Karpas-422 (cell line): ENCODE results near the gene IL23R. TPM values are rescaled to one million over a fixed set of nuclear protein-coding genes. Genes with fewer than 3 reads are reported as not detected.

ENCODE experiments used
- DNase-seq: peaks from one replicate; pipeline ENCODE4 v3.0.0-alpha.2; 2015
- H2AFZ ChIP-seq: fragments of 200-600 bp; sonication (generic); 2 replicates; pipeline ENCODE4 v1.6.1; 2014; ENCODE audit warnings: antibody characterized with exemption, low read length, mixed read lengths
- H3K27ac ChIP-seq: fragments of 200-600 bp; sonication (generic); 2 replicates; pipeline ENCODE4 v1.5.1; 2014; ENCODE audit warnings: mild to moderate bottlenecking, low read length, moderate library complexity
- H3K27me3 ChIP-seq: fragments of 200-600 bp; sonication (generic); 2 replicates; pipeline ENCODE4 v1.6.1; 2014; ENCODE audit warnings: low read length, mixed read lengths
- H3K36me3 ChIP-seq: fragments of 200-600 bp; sonication (generic); 2 replicates; pipeline ENCODE4 v1.6.1; 2014; ENCODE audit warnings: low read length, mixed read lengths; ENCODE audit not compliant: insufficient read depth
- H3K4me1 ChIP-seq: fragments of 200-600 bp; sonication (generic); 2 replicates; pipeline ENCODE4 v1.6.1; 2014; ENCODE audit warnings: mild to moderate bottlenecking, low read length, mixed read lengths
- H3K4me2 ChIP-seq: fragments of 200-600 bp; sonication (generic); 2 replicates; pipeline ENCODE4 v1.6.1; 2014; ENCODE audit warnings: low read length, low read depth, mild to moderate bottlenecking; ENCODE audit not compliant: poor library complexity, severe bottlenecking
- H3K4me3 ChIP-seq: fragments of 200-600 bp; sonication (generic); 2 replicates; pipeline ENCODE4 v1.5.1; 2014; ENCODE audit warnings: mild to moderate bottlenecking, antibody characterized with exemption, low read length, mixed read lengths
- H3K79me2 ChIP-seq: fragments of 200-600 bp; sonication (generic); 2 replicates; pipeline ENCODE4 v1.6.1; 2014; ENCODE audit warnings: mild to moderate bottlenecking, low read length, mixed read lengths
- H3K9ac ChIP-seq: fragments of 200-600 bp; sonication (generic); 2 replicates; pipeline ENCODE4 v1.6.0; 2014; ENCODE audit warnings: low read length
- H3K9me2 ChIP-seq: fragments of 200-600 bp; sonication (generic), shearing (Covaris generic); replicated peaks from 2 replicates; pipeline ENCODE4 v1.6.0; 2014; ENCODE audit warnings: mild to moderate bottlenecking, low read length, moderate library complexity; ENCODE audit not compliant: insufficient read depth
- H3K9me3 ChIP-seq: fragments of 300-700, 200-600 bp; sonication (generic); 2 replicates; pipeline ENCODE4 v1.6.1; 2014; ENCODE audit warnings: low read length, mixed read lengths
- H4K20me1 ChIP-seq: fragments of 200-600 bp; sonication (generic); 2 replicates; pipeline ENCODE4 v1.6.1; 2014; ENCODE audit warnings: mild to moderate bottlenecking, antibody characterized with exemption, low read length, low read depth; ENCODE audit not compliant: insufficient read depth
- total RNA-seq: library from RNA; depleted of rRNA; stranded (reverse); fragments of >200 nt; shearing (Covaris generic); gene quantifications from 2 replicates; pipeline ENCODE4 v1.2.3, GENCODE V29; 2014; ENCODE audit warnings: low replicate concordance

IL23R gene
- total RNA-seq, 1 experiment from 2014 or later: 0.45 TPM

DNA sequence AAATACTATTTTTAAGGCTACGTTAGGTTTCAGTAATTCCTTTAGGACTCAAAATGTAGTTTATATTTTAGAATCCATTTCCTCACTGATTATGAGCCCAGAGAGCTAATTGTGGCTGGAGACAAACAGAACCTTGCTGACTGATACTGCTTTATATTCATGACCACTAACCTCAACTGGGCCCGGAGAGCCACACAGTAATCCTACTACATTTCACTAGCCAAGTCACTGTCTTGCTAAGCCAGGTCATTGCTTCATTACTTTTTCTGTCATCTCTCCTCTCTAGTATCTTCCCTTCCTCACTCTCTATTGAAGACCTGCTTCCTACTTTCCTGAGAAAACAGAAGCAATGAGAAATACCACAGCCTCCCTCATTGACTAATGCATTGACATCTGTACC, 24.7 kb downstream of the IL23R start:
- no peaks in the 10 kb centered on the region for H3K9me3 ChIP-seq
- H3K27ac ChIP-seq: no peak overlapping the region
- peaks cover 2% of the 10 kb centered on the region for H3K4me1 ChIP-seq
- no peaks in the 10 kb centered on the region for H3K79me2 ChIP-seq
- no peaks in the 10 kb centered on the region for H3K9me2 ChIP-seq
- H3K27me3 ChIP-seq: no peaks in the 10 kb centered on the region
- DNase-seq: no peak
- no peak overlapping the region for H3K4me3 ChIP-seq
- no peak overlapping the region for H3K9ac ChIP-seq
- no peak overlapping the region for H2AFZ ChIP-seq
- no peaks in the 10 kb centered on the region for H4K20me1 ChIP-seq
- H3K36me3 ChIP-seq: no peaks in the 10 kb centered on the region
- no peak overlapping the region for H3K4me2 ChIP-seq

DNA sequence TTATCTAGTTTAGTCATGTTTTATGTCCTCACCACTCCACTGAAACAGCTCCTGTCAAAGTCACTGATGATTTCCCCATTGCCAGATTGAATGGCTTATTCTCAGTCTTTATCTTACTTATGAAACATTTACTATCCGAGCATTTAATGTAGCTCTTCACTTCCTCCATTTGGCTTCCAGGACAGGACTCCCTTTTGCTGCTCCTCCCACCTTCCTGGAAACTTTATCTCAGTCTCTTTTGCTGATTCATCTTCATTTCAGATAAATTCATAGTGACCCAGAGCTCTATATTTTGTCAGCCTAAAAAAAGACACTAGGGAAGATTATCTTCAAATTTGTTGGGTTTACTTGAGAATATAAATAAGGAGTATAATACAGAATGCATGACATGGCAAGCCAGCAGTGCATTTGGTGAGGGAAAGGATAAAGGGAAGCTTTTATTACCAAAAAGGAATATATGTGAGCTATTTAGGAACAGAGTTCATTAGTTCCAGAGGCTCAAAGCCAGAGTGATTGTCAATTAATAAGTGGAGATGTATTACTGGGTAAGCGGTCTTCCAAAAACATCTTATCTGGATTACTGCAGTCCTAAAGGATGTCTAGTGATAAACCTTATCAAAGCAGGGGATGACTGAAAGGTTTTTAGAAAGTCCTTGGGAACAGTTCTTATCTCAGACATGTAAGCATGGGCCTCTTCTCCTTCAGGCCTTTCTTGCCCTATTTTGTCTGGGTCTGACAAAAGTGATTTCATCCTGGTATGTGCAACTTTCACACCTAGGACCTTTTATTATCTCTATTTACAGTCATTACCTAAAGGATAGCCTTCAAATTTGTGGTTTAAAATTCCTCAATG, 25.6 kb downstream of the IL23R start:
- Histone ChIP-seq H2AFZ (no peak overlapping the region), H3K36me3 (no peaks in the 10 kb centered on the region), H3K27me3 (no peaks in the 10 kb centered on the region), H3K4me3 (no peak overlapping the region), H4K20me1 (no peaks in the 10 kb centered on the region), H3K4me2 (no peak overlapping the region), H3K4me1 (peaks cover 3% of the 10 kb centered on the region), H3K9me3 (no peaks in the 10 kb centered on the region), H3K9me2 (no peaks in the 10 kb centered on the region), H3K79me2 (no peaks in the 10 kb centered on the region), H3K27ac (no peak overlapping the region), H3K9ac (no peak overlapping the region)
- no peak for DNase-seq

DNA sequence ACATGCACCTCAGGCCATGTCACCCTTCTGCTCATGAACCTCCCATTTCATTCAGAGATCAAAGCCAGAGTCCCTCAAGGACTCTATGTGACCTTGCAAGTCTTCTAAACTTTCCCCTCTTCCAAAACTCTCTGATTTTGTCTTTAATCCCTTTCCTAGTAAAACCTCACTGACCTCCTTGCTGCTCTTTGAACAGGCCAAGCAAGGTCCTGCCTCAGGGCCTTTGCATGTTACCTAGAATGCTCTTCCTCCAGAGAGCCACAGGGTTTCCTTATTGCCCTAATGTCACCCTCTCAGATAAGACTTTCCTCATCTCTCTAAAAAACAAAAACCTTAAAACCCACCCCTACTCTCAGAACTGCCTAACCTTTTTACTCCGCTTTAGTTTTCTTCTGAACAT, 26.6 kb downstream of the IL23R start:
- Histone ChIP-seq H3K4me1 (peaks cover 3% of the 10 kb centered on the region), H3K27me3 (no peaks in the 10 kb centered on the region), H4K20me1 (no peaks in the 10 kb centered on the region), H3K36me3 (no peaks in the 10 kb centered on the region), H3K27ac (no peak overlapping the region), H3K4me3 (no peak overlapping the region), H3K9me2 (no peaks in the 10 kb centered on the region), H3K9me3 (no peaks in the 10 kb centered on the region), H3K79me2 (no peaks in the 10 kb centered on the region), H3K9ac (no peak overlapping the region), H2AFZ (no peak overlapping the region), H3K4me2 (no peak overlapping the region)
- no peak for DNase-seq

DNA sequence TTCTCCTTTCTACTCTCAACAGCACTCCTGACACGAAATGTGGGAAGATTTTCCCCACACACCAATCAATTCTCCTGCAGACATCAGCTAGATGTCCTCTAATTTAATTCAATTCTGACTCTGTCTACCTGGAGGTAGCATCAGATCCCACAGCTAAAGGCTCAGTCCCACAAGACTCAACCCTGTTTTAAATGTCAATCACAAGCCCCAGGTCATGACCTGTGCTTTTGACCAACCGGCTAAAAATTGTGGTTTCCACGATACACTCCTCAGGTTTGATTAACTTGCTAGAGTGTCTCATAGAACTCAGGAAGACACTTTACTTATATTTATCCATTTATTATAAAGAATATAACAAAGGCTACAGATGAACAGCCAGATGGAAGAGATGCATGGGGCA, 27.4 kb downstream of the IL23R start:
- no peaks in the 10 kb centered on the region for H3K27me3 ChIP-seq
- H3K27ac ChIP-seq: no peak overlapping the region
- no peaks in the 10 kb centered on the region for H3K9me2 ChIP-seq
- no peaks in the 10 kb centered on the region for H3K79me2 ChIP-seq
- DNase-seq: no peak
- no peak overlapping the region for H3K4me3 ChIP-seq
- H3K9me3 ChIP-seq: no peaks in the 10 kb centered on the region
- no peaks in the 10 kb centered on the region for H4K20me1 ChIP-seq
- peaks cover 3% of the 10 kb centered on the region for H3K4me1 ChIP-seq
- H3K36me3 ChIP-seq: no peaks in the 10 kb centered on the region
- H3K4me2 ChIP-seq: no peak overlapping the region
- no peak overlapping the region for H3K9ac ChIP-seq
- no peak overlapping the region for H2AFZ ChIP-seq

DNA sequence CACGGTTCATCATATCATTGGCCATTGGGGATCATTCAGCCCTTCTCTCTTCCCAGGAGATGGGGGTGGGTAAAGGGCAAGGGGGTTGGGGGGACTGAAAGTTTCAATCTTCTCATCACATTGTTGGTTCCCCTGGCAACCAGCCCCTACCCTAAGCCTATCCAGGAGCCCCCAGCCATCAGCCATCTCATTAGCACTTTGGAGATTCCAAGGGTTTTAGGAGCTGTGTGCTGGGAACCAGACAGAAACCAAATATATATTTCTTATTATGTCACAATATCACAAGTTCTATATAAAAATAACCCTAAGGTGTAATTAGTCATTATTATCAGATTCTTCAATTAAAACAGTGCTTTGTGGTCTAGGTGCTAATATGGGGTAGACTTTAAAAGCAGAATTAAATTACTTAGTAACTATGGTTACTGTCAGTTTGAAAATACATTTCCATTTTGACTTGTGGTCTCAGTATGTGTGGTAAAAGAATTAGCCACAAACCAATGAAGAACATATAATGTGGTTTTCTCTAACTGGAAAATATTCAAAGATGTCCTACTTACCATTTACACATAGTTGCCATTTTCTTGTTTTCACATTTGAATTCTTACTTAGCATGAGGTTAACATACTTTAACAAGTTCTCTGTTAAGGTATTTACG, 28.1 kb downstream of the IL23R start:
- Histone ChIP-seq H3K4me3 (no peak overlapping the region), H3K79me2 (no peaks in the 10 kb centered on the region), H4K20me1 (no peaks in the 10 kb centered on the region), H3K27me3 (no peaks in the 10 kb centered on the region), H2AFZ (no peak overlapping the region), H3K36me3 (no peaks in the 10 kb centered on the region), H3K27ac (no peak overlapping the region), H3K4me2 (no peak overlapping the region), H3K9me2 (no peaks in the 10 kb centered on the region), H3K4me1 (peaks cover 3% of the 10 kb centered on the region), H3K9me3 (no peaks in the 10 kb centered on the region), H3K9ac (no peak overlapping the region)
- DNase-seq: no peak

DNA sequence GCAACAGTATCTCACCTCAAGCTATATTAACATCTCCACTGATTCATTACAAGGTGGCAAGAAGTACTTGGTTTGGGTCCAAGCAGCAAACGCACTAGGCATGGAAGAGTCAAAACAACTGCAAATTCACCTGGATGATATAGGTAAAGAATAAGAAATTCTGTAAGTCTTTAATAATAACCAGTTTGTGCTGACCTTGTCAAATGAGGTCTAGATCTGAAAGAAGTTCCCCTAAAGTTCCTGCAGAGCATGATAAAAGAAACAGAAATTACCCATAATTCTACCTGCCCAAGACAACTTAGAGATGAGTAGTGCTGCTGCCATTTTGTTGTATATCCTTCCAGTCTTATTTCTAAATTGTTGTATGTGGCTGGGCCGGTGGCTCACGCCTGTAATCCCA, 34.5 kb downstream of the IL23R start:
- Histone ChIP-seq H3K9me3 (no peaks in the 10 kb centered on the region), H3K27me3 (no peaks in the 10 kb centered on the region), H3K9ac (no peak overlapping the region), H3K4me1 (peaks cover 3% of the 10 kb centered on the region), H2AFZ (no peak overlapping the region), H3K9me2 (no peaks in the 10 kb centered on the region), H3K36me3 (no peaks in the 10 kb centered on the region), H3K27ac (no peak overlapping the region), H3K79me2 (no peaks in the 10 kb centered on the region), H3K4me3 (no peak overlapping the region), H4K20me1 (no peaks in the 10 kb centered on the region), H3K4me2 (no peak overlapping the region)
- no peak for DNase-seq

DNA sequence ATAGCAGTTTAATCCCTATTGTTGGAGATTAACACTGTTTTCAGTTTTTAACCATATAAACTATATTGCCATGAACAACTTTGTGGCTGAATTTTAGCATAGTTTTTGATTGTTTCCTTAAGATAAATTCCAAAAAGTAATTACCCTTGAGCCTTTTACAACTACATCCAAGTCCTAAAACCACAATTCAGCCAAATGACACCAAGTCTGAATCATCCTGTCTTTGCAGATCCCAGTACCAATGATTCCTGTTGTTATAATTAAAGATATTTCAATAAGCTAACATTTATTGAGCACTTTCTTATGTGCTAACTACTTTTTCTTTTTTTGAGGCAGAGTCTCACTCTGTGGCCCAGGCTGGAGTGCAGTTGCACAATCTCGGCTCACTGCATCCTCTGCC, 35.6 kb downstream of the IL23R start:
- H4K20me1 ChIP-seq: no peaks in the 10 kb centered on the region
- H3K27me3 ChIP-seq: no peaks in the 10 kb centered on the region

DNA sequence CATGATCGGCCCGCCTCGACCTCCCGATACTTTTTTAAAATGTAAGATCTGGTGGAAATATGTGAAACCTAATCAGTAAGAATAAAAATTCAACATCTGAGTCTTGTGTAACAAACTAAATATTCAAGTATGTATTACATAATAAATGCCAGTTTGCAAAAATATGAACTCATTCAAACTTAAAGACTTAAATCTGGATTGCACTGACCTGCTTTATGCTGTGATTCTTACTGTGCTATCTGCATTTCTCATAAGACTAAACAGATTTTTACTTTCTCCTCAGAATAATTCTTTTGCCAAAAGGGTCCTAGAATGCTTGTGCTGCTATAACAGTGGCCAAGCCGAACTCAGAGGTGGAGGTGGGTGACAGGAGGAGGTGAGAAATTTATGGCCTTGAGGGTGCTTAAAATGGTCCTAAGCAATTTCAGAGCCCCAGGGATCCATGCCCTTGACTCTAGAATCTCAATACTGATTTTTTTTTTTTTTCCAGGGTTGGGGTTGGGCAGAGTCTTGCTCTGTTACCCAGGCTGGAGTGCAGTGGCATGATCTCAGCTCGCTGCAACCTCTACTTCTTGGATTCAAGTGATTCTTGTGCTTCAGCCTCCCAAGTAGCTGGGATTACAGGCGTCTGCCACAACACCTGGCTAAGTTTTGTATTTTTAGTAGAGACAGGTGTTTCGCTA, 38.2 kb downstream of the IL23R start:
- H3K4me3 ChIP-seq: no peak overlapping the region
- H2AFZ ChIP-seq: no peak overlapping the region
- H3K9me3 ChIP-seq: no peaks in the 10 kb centered on the region
- no peaks in the 10 kb centered on the region for H3K4me1 ChIP-seq
- no peaks in the 10 kb centered on the region for H3K79me2 ChIP-seq
- no peak overlapping the region for H3K27ac ChIP-seq
- H4K20me1 ChIP-seq: no peaks in the 10 kb centered on the region
- no peak for DNase-seq
- H3K9ac ChIP-seq: no peak overlapping the region
- H3K4me2 ChIP-seq: no peak overlapping the region
- no peaks in the 10 kb centered on the region for H3K9me2 ChIP-seq
- H3K36me3 ChIP-seq: no peaks in the 10 kb centered on the region
- H3K27me3 ChIP-seq: no peaks in the 10 kb centered on the region

More for the DNA sequence above, 35.6 kb downstream of the IL23R start:
- Histone ChIP-seq H3K9me2 (no peaks in the 10 kb centered on the region), H3K4me3 (no peak overlapping the region), H3K4me2 (no peak overlapping the region), H3K79me2 (no peaks in the 10 kb centered on the region), H2AFZ (no peak overlapping the region), H3K36me3 (no peaks in the 10 kb centered on the region), H3K27ac (no peak overlapping the region), H3K9me3 (no peaks in the 10 kb centered on the region), H3K9ac (no peak overlapping the region), H3K4me1 (no peaks in the 10 kb centered on the region)
- DNase-seq: no peak
